Hematopoietic multipotent progenitor cell treated with erythropoietin and hydrocortisone succinate and interleukin-3 and kit ligand, for 6 days (in vitro differentiated cells): ENCODE data around the gene PLEKHA7.
"Not testable (repeated sequence)": the region's sequence is repeated elsewhere in the genome, so short reads cannot be mapped to it uniquely, and the experiment has no call there.

ENCODE experiments used
- DNase-seq: peaks from one replicate; pipeline ENCODE4 v3.0.0-alpha.2; 2015

The PLEKHA7 gene

GRCh38 chr11:16902182-16902581, 112.0 kb downstream of the PLEKHA7 start:
- DNase-seq, result no peak

GRCh38 chr11:16900491-16900890, 113.7 kb downstream of the PLEKHA7 start:
- DNase-seq, result no peak

- DNase-seq, result no peak
These were observed 114.4 kb downstream of the PLEKHA7 start for GRCh38 chr11:16899708-16900303.

- no peak for DNase-seq
These were observed 115.8 kb downstream of the PLEKHA7 start for GRCh38 chr11:16898274-16898985.

DNA sequence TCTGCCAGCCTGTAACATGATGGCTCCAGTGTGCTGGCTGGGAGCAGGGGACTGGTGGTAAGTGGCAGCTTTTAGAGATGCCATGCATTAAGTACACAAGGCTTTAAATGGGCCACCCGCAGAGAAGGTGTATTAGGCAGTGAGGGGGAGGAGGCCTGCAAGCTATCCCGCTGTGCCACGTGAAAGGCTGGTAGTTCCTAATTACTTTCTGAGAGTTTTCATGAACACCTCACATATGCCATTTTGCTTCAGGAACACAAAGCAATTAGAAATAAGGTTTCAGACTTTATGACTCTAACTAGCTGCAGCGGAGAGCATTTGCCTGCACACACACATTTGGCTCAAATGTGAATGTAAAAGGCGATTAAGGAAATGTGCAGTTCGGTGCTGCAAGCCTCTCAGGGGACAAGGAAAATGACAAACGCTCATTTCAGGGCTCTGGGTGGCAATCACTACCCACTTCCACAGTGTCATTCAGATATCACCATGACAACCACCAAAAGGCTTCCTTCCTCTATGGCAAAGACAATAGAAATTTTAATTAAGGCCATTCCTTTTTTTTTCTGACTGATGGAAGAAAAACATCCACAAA, 116.6 kb downstream of the PLEKHA7 start:
- peak; percentile 25 for DNase-seq

GRCh38 chr11:16896729-16897469, 117.3 kb downstream of the PLEKHA7 start:
- DNase-seq, result no peak

DNA sequence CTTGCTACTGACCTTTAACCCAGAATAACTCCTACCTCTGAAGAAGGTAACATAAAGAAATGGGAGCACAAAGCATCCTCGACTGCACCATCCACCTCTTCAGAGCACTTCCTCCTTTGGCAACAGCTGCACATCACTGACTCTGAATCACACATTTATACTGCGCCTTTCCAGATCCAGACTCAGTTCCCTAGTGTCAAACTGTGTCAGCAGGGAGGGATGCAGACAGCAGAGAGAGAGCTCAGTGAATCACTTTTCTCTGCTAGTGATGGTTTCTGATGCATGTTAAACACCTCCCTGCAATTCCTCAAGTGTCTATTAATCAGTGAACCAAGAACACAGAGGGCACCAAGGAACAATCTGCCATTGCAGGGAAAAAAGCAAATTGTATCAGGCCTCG, 118.9 kb downstream of the PLEKHA7 start:
- DNase-seq, result no peak

GRCh38 chr11:16893456-16894066, 120.7 kb downstream of the PLEKHA7 start:
- DNase-seq, result no peak

- no peak for DNase-seq
These were observed 122.2 kb downstream of the PLEKHA7 start for GRCh38 chr11:16891964-16892363.

DNA sequence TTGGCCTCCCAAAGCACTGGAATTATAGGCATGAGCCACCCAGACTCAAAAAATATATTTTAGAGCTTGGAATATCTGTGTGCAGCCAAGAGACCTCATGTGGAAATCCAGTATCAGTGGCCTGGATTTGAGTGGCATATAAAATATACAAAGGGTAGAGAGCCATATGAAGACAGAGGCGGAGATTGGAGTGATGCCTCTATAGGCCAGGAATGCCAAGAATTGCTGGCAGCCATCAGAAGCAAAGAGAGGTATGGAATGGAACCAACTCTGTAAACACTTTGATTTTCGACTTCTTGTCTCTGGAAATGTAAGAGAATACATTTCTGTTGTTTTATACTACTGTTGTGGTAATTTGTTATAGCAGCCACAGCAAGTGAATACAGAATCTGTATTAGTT, 123.0 kb downstream of the PLEKHA7 start:
- DNase-seq, result no peak

- no peak for DNase-seq
These were observed 123.8 kb downstream of the PLEKHA7 start for GRCh38 chr11:16890442-16890841.

DNA sequence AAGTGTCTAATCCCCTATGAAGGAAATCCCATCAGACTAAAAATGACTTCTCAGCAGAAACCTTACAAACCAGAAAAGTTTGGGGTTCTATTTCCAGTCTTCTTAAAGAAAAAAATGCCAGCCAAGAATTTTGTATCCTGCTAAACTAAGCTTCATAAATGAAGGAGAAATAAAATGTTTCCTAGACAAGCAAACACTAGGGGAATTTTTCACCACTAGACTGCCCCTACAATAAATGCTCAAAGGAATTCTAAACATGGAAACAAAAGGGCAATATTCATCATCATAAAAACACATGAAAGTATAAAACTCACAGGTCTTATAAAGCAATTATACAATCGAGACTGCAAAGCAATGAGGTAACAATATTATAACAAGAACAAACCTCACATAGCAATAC, 124.3 kb downstream of the PLEKHA7 start:
- no peak for DNase-seq

GRCh38 chr11:16889010-16889409, 125.2 kb downstream of the PLEKHA7 start:
- DNase-seq, result not testable (repeated sequence)

GRCh38 chr11:16887887-16888286, 126.3 kb downstream of the PLEKHA7 start:
- not testable (repeated sequence) for DNase-seq

DNA sequence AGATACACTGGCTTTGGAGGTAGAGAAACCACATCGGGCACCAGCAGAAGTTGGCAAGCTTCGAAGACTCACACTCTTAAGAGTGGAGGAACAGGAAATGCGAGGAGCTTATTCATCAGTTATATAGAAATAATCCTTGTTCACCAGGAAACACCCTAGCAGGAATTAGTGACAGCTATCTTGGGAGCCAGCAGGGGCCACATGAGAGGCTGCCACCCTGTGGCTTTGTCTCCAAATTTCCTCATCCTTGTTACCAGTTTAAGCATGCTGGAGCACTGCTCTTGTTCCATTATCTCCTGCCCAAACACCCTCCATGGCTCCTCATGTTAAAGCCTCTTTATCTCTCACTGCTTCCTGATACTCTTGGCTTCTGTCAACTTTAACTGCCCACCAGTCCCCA, 131.0 kb downstream of the PLEKHA7 start:
- peak; percentile 84 for DNase-seq

DNA sequence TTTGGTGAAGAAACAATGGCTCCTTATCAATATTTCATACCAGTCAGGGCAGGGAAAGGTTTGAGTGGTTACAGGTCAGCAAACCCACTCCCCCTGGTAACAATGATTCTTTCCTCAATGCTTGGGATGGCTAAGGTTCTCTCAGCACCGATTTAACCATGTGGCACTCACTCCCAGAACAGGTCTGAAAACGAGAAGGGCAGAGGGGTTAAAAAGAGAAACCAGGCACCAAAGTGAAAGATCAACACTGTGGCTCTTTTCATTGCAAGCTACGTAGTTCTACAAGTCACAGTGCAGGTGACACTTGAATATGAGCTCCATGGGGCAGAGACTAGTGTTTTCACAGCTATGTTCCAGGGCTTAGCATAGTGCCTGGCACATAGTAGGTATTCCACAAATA, 132.4 kb downstream of the PLEKHA7 start:
- no peak for DNase-seq

GRCh38 chr11:16881074-16881709, 133.0 kb downstream of the PLEKHA7 start:
- peak; percentile 38 for DNase-seq

DNA sequence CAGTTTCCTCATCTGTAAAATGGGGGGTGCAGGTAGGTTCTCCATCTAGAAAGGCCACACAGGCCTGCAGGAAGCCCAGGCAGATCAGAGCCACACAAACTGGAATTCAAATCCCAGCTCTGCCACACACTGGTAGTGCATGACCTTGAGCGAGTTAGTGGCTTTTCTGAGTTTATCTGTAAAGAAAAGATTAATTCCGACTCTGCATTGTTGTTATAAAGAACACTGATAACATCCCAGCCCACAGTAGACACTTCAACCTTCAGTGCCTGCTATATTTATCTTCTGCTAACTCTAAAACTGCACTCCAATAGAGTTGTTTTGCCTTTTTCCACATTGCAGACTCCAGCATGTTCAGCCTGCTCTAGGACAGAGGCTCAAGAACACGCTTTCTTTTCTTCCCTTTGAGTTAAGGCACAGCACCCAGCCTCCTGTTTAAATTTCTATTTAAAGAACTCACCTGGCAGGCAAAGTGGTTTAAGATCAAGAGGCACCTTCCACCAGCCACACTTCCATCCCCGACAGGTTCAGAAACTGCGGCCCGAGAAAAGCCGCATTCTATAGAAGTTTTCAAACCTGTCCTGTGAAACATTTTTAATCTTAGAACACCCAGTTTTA, 133.9 kb downstream of the PLEKHA7 start:
- DNase-seq, result peak; percentile 51

DNA sequence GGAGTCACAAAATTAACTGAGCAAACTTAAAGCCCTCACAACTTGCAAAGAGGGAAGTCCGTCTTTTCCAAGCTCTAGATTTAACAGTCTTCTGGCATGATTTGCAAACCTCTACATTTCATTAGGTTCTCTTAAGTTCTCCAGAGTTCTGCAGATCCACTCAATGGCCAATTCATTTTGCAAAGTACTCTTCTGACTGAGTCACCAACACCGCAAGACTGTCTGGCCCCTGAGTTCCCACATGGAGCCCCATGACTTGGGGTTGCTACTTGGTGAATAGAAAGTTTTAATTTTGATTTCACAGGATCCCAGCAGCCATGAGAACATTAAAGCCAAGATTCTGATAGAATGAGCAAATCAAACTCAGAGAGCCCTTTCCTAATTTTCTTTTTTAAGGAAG, 134.5 kb downstream of the PLEKHA7 start:
- DNase-seq, result no peak

GRCh38 chr11:16876837-16877236, 137.4 kb downstream of the PLEKHA7 start:
- DNase-seq, result no peak

DNA sequence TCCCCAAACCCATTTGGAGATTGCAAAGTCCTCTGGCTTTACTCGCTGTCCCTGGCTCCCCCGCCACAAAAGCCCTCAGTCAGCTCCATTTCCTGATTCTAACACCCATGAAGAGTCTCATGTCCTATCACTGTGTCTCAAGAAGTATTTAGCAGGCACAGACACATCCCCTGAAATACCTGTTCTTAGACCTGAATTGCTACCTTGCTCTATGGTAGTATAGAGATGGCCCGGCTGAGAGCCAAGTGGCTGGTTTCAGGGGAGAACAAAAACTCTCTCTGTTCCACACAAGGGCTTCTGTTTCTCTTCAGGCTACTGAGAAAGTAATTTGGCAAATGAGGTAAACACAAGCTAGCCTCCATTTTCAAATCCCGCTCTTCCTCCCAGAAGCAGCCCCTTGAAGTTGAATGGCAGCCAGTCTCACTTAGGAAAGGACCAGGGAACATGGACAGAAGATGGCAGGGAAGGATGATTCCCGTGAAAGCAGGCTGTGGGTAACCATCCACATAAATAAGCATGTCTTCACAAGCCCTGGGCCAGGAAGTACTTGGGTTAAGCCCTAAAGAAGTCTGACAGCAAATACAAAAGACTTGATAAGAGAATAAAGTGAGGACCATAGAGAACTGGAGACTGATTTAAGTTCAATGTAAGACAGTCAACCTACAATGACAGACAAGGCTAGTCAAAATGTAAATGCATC, 138.0 kb downstream of the PLEKHA7 start:
- no peak for DNase-seq
